HG03442 (cell line): ENCODE data around the gene EPAS1.

ENCODE experiments used
- ATAC-seq: cut with Tn5 transposase; IDR thresholded peaks from one replicate; pipeline ENCODE4 v1.9.1; 2021; ENCODE audit warnings: mild to moderate bottlenecking, moderate library complexity; ENCODE audit not compliant: unreplicated experiment

The EPAS1 gene

GRCh38 chr2:46362667-46363012, 65.4 kb downstream of the EPAS1 start:
- ATAC-seq = no peak

GRCh38 chr2:46363535-46364170, 66.4 kb downstream of the EPAS1 start:
- no peak for ATAC-seq

- no peak for ATAC-seq
These were observed 67.7 kb downstream of the EPAS1 start for GRCh38 chr2:46364797-46365457.

- no peak for ATAC-seq
These were observed 68.9 kb downstream of the EPAS1 start for GRCh38 chr2:46365913-46366667.

- no peak for ATAC-seq
These were observed 69.5 kb downstream of the EPAS1 start for GRCh38 chr2:46366668-46367052.

GRCh38 chr2:46367286-46367685, 70.1 kb downstream of the EPAS1 start:
- no peak for ATAC-seq

GRCh38 chr2:46368401-46368800, 71.2 kb downstream of the EPAS1 start:
- ATAC-seq = no peak

GRCh38 chr2:46369783-46370182, 72.6 kb downstream of the EPAS1 start:
- ATAC-seq = no peak

- ATAC-seq = no peak
These were observed 74.6 kb downstream of the EPAS1 start for GRCh38 chr2:46371854-46372253.

- no peak for ATAC-seq
These were observed 75.3 kb downstream of the EPAS1 start for GRCh38 chr2:46372475-46372874.

- no peak for ATAC-seq
These were observed 76.0 kb downstream of the EPAS1 start for GRCh38 chr2:46373238-46373637.

- no peak for ATAC-seq
These were observed 78.4 kb downstream of the EPAS1 start for GRCh38 chr2:46375566-46376125.

- no peak for ATAC-seq
These were observed 79.4 kb downstream of the EPAS1 start for GRCh38 chr2:46376586-46376985.

- ATAC-seq = no peak
These were observed 79.9 kb downstream of the EPAS1 start for GRCh38 chr2:46377101-46377581.

GRCh38 chr2:46377666-46378560, 80.7 kb downstream of the EPAS1 start:
- no peak for ATAC-seq

- no peak for ATAC-seq
These were observed 81.4 kb downstream of the EPAS1 start for GRCh38 chr2:46378616-46379015.

GRCh38 chr2:46379213-46380037, 82.2 kb downstream of the EPAS1 start:
- ATAC-seq = no peak

GRCh38 chr2:46380038-46380940, 83.1 kb downstream of the EPAS1 start:
- no peak for ATAC-seq
